Endodermal cell (in vitro differentiated cells): ENCODE measurements around the gene SERPINH1. TPM values are rescaled to one million over a fixed set of nuclear protein-coding genes. Genes with fewer than 3 reads are reported as not detected.
A peak's percentile ranks its signal among the peaks of the same experiment; 100 is the strongest.

ENCODE experiments used
- DNase-seq: peaks from one replicate; pipeline ENCODE4 v3.0.0-alpha.2; 2017
- H3K27ac ChIP-seq: 2 replicates; pipeline ENCODE4 v1.5.1; 2013; ENCODE audit warnings: mild to moderate bottlenecking, low read depth, low read length, moderate library complexity
- H3K27me3 ChIP-seq: 2 replicates; pipeline ENCODE4 v1.6.1; 2013; ENCODE audit warnings: mild to moderate bottlenecking, low read length, moderate library complexity; ENCODE audit not compliant: insufficient read depth, control insufficient read depth, poor library complexity, severe bottlenecking
- H3K36me3 ChIP-seq: 2 replicates; pipeline ENCODE4 v1.7.0; 2013; ENCODE audit warnings: mild to moderate bottlenecking, low read length, moderate library complexity; ENCODE audit not compliant: control insufficient read depth, insufficient read depth
- H3K4me1 ChIP-seq: one replicate; pipeline ENCODE4 v1.7.0; 2013; ENCODE audit warnings: low read length; ENCODE audit not compliant: control insufficient read depth, insufficient read depth
- H3K4me3 ChIP-seq: 2 replicates; pipeline ENCODE4 v1.5.1; 2013; ENCODE audit warnings: mild to moderate bottlenecking, low read length, moderate library complexity
- H3K9ac ChIP-seq: 2 replicates; pipeline ENCODE4 v1.6.1; 2013; ENCODE audit warnings: mild to moderate bottlenecking, low read length, moderate library complexity; ENCODE audit not compliant: poor library complexity, severe bottlenecking; ENCODE audit errors: extremely low read depth
- H3K9me3 ChIP-seq: 2 replicates; pipeline ENCODE4 v1.6.1; 2013; ENCODE audit warnings: mild to moderate bottlenecking, low read length, moderate library complexity; ENCODE audit not compliant: control insufficient read depth
- H3K27ac Mint-ChIP-seq: 2 replicates; pipeline ENCODE4 v1.8.0; 2020; ENCODE audit warnings: mixed read lengths
- H3K27me3 Mint-ChIP-seq: 2 replicates; pipeline ENCODE4 v1.8.0; 2021; ENCODE audit warnings: mild to moderate bottlenecking, mixed read lengths; ENCODE audit not compliant: insufficient read depth
- H3K36me3 Mint-ChIP-seq: 2 replicates; pipeline ENCODE4 v1.8.0; 2020; ENCODE audit warnings: low read depth, mixed read lengths
- H3K4me1 Mint-ChIP-seq: 2 replicates; pipeline ENCODE4 v1.8.0; 2020; ENCODE audit warnings: mixed read lengths
- H3K4me3 Mint-ChIP-seq: 2 replicates; pipeline ENCODE4 v1.8.0; 2020; ENCODE audit warnings: mild to moderate bottlenecking, moderate library complexity, mixed read lengths
- H3K9me3 Mint-ChIP-seq: 2 replicates; pipeline ENCODE4 v1.8.0; 2020; ENCODE audit warnings: mild to moderate bottlenecking, mixed read lengths
- CTCF ChIP-seq: fragments of 200-600 bp; sonication (generic); conservative IDR thresholded peaks from 2 replicates; pipeline ENCODE4 v1.5.0; 2021; ENCODE audit warnings: antibody characterized with exemption, mild to moderate bottlenecking
- WGBS, 2 experiments: methylation state at CpG; one replicate each; pipeline versions ENCODE4 v1.1.5 to v1.1.7; 2013; ENCODE audit warnings: missing lambda C conversion rate in 2 of 2, mixed read lengths in 1 of 2; ENCODE audit not compliant: insufficient coverage in 1 of 2, insufficient read length in 1 of 2; 5-methylcytosine and 5-hydroxymethylcytosine counted together
- total RNA-seq, 2 donors: library from RNA; stranded (reverse); fragmentation: NEBNext Ultra II Directional in 1 of 2; extraction: Animal tissue kit (Norgen Biotek cat#: 25700) in 1 of 2; gene quantifications; 2 replicates in 1 of 2; 3 replicates in 1 of 2; pipeline ENCODE4 v1.2.1, GENCODE V29; 2021

Gene SERPINH1
- total RNA-seq, 2 donors from 2014 or later, result 414 to 454 TPM

- H3K9me3 Mint-ChIP-seq, result no peaks in the 10 kb centered on the region
- peak; percentile 35 for TF ChIP-seq CTCF
- 92 to 100% methylated on average over 5 to 6 of the region's 6 CpGs for WGBS, 2 experiments
- DNase-seq, result no peak
- Histone ChIP-seq H3K9me3 (no peaks in the 10 kb centered on the region), H3K27me3 (no peaks in the 10 kb centered on the region), H3K4me3 (no peak overlapping the region), H3K4me1 (peaks cover 29% of the 10 kb centered on the region), H3K27ac (no peak overlapping the region), H3K9ac (no peak overlapping the region), H3K36me3 (no peaks in the 10 kb centered on the region)
- H3K36me3 Mint-ChIP-seq, result no peaks in the 10 kb centered on the region
- no peaks in the 10 kb centered on the region for H3K27me3 Mint-ChIP-seq
- peaks cover 30% of the 10 kb centered on the region for H3K4me1 Mint-ChIP-seq
- peak overlapping the region; percentile 48 for H3K27ac Mint-ChIP-seq
- no peak overlapping the region for H3K4me3 Mint-ChIP-seq
These were observed 8.9 kb upstream of the SERPINH1 start for GRCh38 chr11:75553182-75553581.

- Mint-ChIP-seq H3K4me3 (no peak overlapping the region), H3K36me3 (no peaks in the 10 kb centered on the region), H3K4me1 (peaks cover 37% of the 10 kb centered on the region), H3K27ac (peak overlapping the region; percentile 48), H3K27me3 (no peaks in the 10 kb centered on the region), H3K9me3 (no peaks in the 10 kb centered on the region)
- peak overlapping the region; percentile 56 for H3K27ac ChIP-seq
- H3K4me3 ChIP-seq, result no peak overlapping the region
- H3K27me3 ChIP-seq, result no peaks in the 10 kb centered on the region
- H3K9me3 ChIP-seq, result no peaks in the 10 kb centered on the region
- WGBS, 2 experiments, result 91% methylated on average over 1 of the region's 1 CpG; no CpG with 5 or more reads in 1 of the 2 experiments
- no peak overlapping the region for H3K9ac ChIP-seq
- no peak for DNase-seq
- no peaks in the 10 kb centered on the region for H3K36me3 ChIP-seq
- peaks cover 34% of the 10 kb centered on the region for H3K4me1 ChIP-seq
- TF ChIP-seq CTCF, result no peak
These were observed 8.2 kb upstream of the SERPINH1 start for GRCh38 chr11:75553889-75554257.

- Mint-ChIP-seq H3K36me3 (no peaks in the 10 kb centered on the region), H3K27ac (peak overlapping the region; percentile 89), H3K4me1 (peaks cover 41% of the 10 kb centered on the region), H3K27me3 (no peaks in the 10 kb centered on the region), H3K9me3 (no peaks in the 10 kb centered on the region), H3K4me3 (no peak overlapping the region)
- peak; percentile 97 for DNase-seq
- H3K9me3 ChIP-seq, result no peaks in the 10 kb centered on the region
- no peaks in the 10 kb centered on the region for H3K36me3 ChIP-seq
- WGBS, 2 experiments, result 82 to 83% methylated on average over 11 to 21 of the region's 21 CpGs
- no peak overlapping the region for H3K4me3 ChIP-seq
- H3K9ac ChIP-seq, result no peak overlapping the region
- H3K27ac ChIP-seq, result peak overlapping the region; percentile 56
- no peaks in the 10 kb centered on the region for H3K27me3 ChIP-seq
- TF ChIP-seq CTCF, result no peak
- H3K4me1 ChIP-seq, result peaks cover 35% of the 10 kb centered on the region
These were observed 7.6 kb upstream of the SERPINH1 start for GRCh38 chr11:75554258-75555022.
